GM18867 (cell line): ENCODE results near the gene SPATS1.

Experiments
- ATAC-seq: cut with Tn5 transposase; IDR thresholded peaks from one replicate; pipeline ENCODE4 v1.9.1; 2021; ENCODE audit warnings: mild to moderate bottlenecking, moderate library complexity; ENCODE audit not compliant: unreplicated experiment

SPATS1 gene

DNA sequence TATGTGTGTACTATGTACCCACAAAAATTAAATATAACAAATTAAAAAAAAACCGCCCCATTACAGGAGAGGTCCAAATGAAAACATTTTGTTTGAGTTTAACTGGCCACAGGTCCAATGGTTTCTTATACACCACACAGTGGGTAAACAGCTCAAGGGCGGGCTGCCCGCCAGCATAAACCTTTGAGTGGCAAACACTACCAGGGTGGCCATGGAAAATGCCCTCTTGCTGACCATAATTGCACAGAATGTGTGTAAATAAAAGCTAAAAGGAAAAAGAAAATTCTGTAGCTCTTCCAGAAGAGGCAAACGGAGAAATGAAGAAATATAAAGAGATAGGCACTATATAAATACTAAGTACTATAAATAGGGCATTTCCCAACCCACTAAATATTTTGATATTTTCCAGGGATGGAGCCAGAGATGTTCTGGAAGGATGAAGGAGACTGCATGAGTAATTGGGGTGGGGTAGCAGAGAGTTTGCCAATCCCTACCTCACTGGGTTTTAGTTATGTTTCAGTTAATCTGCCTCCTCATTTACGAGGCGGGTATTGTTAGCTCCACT is 44.0 kb downstream of the SPATS1 start:
- no peak for ATAC-seq

DNA sequence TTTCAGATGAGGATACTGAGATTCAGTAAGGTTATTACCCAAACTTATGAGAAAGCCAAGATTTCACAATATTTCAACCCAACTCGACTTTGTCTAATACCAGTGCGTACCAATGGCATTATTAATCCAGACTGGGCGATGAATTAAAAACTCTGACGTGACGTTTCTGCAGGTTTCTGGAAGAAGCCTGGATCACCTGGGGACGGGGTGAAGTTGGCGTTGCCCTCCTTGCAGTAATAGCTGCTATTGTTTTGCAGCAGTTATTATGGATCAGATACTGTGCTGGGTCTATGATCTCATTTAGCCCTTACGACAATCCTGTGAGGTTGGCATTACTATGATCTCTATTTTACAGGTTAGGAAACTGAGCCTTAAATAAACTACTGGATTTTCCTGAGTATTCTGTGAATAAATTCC is 44.5 kb downstream of the SPATS1 start:
- ATAC-seq: peak; percentile 15

DNA sequence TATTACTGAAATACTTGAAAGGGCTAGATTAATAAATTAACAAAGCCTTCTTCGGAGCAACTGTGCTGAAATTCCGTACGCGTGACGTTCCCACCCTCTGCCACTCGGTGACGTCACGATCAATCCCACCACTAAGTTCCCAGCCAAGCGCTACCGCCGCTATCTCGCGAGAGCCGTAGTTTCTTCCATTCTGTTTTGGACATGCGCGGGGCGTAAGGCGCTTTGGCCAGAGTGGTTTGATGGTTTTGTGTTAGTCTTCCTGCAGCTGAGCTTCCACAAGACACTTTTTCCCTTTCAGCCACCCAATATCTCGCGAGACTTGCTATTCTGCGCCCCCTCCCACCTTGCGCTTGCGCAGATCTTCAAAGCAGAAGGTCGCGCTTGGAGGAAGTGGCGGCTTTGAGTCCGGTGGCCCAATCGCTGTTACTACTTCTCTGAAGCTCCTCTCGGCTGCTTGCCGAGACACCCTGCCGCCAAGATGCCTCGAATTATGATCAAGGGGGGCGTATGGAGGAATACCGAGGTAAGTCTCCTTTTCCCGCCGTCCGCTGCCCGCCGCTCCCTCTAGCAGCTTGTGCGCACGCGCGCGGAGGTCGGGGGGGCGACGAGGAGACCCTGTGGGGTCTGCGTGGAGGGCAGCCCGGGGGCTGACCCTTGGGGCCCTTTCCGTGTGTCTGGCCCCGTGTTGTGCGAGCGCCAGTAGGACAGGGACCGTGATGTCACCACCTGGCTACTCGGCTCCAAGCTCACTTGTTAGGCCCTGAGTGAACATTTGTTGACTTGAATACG is 45.1 kb downstream of the SPATS1 start, which contains the start of gene CDC5L:
Gene CDC5L, plus strand, starts transcription at position 361 of the 789 bp plus-strand sequence. Its CDS starts 118 bp downstream, at position 479.
- peak; percentile 86 for ATAC-seq

DNA sequence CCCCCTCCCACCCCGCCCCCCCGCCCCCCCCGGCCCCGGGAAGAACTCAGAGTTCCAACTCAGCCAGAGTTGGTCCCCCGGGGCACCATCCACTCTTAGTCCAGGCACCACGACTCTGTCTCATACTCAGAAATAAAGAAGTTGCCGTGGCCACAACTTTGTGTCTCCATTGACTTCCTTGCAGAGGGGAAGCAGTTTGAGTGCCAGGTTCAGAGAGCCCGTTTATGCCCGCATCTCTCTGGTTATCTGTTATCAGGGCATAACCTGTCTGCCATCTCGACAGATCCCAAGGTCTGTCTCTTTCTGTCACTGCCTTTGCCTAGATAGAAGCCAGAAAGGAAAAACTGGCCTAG is 45.7 kb downstream of the SPATS1 start:
- ATAC-seq: peak; percentile 5

DNA sequence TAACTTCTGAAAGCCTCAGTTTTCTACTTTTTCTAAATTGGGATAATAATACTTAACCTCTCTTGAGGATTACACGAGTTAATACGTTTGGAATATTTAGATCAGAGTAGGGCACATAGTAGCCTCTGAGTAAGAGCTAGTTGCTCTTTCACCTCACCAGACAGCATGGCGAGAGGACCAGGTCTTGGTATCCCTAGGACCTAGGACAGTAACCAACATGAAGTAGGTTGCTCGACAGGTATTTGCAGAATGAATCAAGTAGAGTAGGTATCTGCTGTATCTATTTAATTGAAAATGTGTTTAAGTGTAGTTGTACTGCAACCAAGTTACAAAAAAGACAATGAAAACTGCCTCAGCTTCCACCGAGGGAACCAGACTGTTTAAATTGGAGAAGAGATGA is 46.4 kb downstream of the SPATS1 start:
- ATAC-seq: no peak

DNA sequence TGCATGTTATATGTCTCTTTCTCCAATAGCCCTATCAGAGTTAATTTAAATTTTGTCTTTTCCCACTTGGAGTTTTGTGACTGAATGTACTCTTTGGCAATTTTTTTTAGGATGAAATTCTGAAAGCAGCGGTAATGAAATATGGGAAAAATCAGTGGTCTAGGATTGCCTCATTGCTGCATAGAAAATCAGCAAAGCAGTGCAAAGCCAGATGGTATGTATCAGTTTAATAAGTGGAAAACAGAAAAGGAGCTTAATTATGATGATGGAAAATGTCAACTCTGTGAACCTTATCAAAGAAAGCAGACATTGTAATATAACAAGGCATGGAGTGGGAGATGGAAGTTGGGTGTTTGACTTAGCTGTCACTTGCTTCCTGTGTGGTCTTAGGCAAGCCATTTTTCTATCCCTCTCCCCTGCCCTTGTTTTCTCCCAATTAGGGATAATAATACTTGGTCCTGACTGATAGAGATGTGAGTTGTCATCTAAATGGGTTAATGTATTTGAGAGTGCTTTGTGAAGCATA is 47.8 kb downstream of the SPATS1 start:
- ATAC-seq: no peak
